MCF 10A (cell line): Measurements from ENCODE around the gene MBD6. TPM values are rescaled to one million over a fixed set of nuclear protein-coding genes. Genes with fewer than 3 reads are reported as not detected.
"Not testable (repeated sequence)": the region's sequence is repeated elsewhere in the genome, so short reads cannot be mapped to it uniquely, and the experiment has no call there.

ENCODE experiments used
- BruUV-seq: library from RNA; stranded (reverse); fragments of 400-500 nt; replicated peaks from 2 replicates; lab custom pipeline; 2021; lab: Mats Ljungman, UMichigan
- CTCF ChIA-PET: fragments of 300-600 bp; sonication (Branson Sonifier 250); formaldehyde crosslinking; extraction: SDS; loops from one replicate; lab custom pipeline; 2021; ENCODE audit warnings: antibody characterized with exemption, inconsistent platforms; lab: Yijun Ruan, JAX
- POLR2A ChIA-PET: fragments of 300-600, 350-650 bp; sonication (Branson Sonifier 250); formaldehyde crosslinking; extraction: SDS; loops from one replicate; lab custom pipeline; 2020; ENCODE audit warnings: antibody characterized with exemption, inconsistent platforms; lab: Yijun Ruan, JAX
- DNase-seq: peaks from one replicate; pipeline ENCODE4 v3.0.0-alpha.2; 2018; ENCODE audit not compliant: unreplicated experiment
- H3K27ac Mint-ChIP-seq: one replicate; pipeline ENCODE4 v1.8.0; 2022; ENCODE audit warnings: mild to moderate bottlenecking, low read depth, mixed read lengths; ENCODE audit not compliant: unreplicated experiment
- H3K27me3 Mint-ChIP-seq: one replicate; pipeline ENCODE4 v1.8.0; 2022; ENCODE audit warnings: mixed read lengths; ENCODE audit not compliant: insufficient read depth, unreplicated experiment
- H3K36me3 Mint-ChIP-seq: one replicate; pipeline ENCODE4 v1.8.0; 2022; ENCODE audit warnings: mild to moderate bottlenecking, moderate library complexity, mixed read lengths; ENCODE audit not compliant: insufficient read depth, unreplicated experiment
- H3K4me1 Mint-ChIP-seq: one replicate; pipeline ENCODE4 v1.8.0; 2022; ENCODE audit warnings: mixed read lengths; ENCODE audit not compliant: insufficient read depth, unreplicated experiment
- H3K4me3 Mint-ChIP-seq: one replicate; pipeline ENCODE4 v1.8.0; 2022; ENCODE audit warnings: mild to moderate bottlenecking, moderate library complexity, mixed read lengths; ENCODE audit not compliant: unreplicated experiment
- H3K9me3 Mint-ChIP-seq: one replicate; pipeline ENCODE4 v1.8.0; 2022; ENCODE audit warnings: mixed read lengths; ENCODE audit not compliant: unreplicated experiment
- CTCF ChIP-seq: fragments of 200-600 bp; IDR thresholded peaks from one replicate; pipeline ENCODE4 v1.8.0; 2022; ENCODE audit warnings: antibody characterized with exemption, mild to moderate bottlenecking; ENCODE audit not compliant: unreplicated experiment
- intact Hi-C: fragments of 100-400 bp; cut with micrococcal nuclease; formaldehyde crosslinking; loops from 2 replicates; pipeline ENCODE4 v1.14.1; 2022
- total RNA-seq: library from RNA; stranded (reverse); gene quantifications from 2 replicates; pipeline ENCODE4 v1.2.3, GENCODE V29; 2022

The MBD6 gene
- total RNA-seq, 1 experiment from 2014 or later, result 96.5 TPM

- H3K27me3 Mint-ChIP-seq, result no peaks in the 10 kb centered on the region
These were observed 24.5 kb upstream of the MBD6 start for GRCh38 chr12:57498132-57498502.

GRCh38 chr12:57498571-57498970, 24.1 kb upstream of the MBD6 start:
- Mint-ChIP-seq H3K27ac (no peak overlapping the region), H3K4me1 (no peaks in the 10 kb centered on the region), H3K36me3 (peaks cover 99% of the 10 kb centered on the region), H3K4me3 (no peak overlapping the region), H3K9me3 (peaks cover 8% of the 10 kb centered on the region), H3K27me3 (no peaks in the 10 kb centered on the region)
- intact Hi-C loops, result no loop called here
- CTCF ChIA-PET, result interaction anchor here (0.6 kb wide), 2 partner anchors 124 to 1197 kb away, joined by 3 read pairs; no protein-coding TSS in a partner anchor
- BruUV-seq, result no TSS peak
- POLR2A ChIA-PET, result no interaction called here
- no peak for DNase-seq
- TF ChIP-seq CTCF, result no peak

More at GRCh38 chr12:57498132-57498502, 24.5 kb upstream of the MBD6 start:
- no TSS peak for BruUV-seq
- POLR2A ChIA-PET, result no interaction called here
- Mint-ChIP-seq H3K36me3 (peaks cover 96% of the 10 kb centered on the region), H3K4me3 (no peak overlapping the region), H3K9me3 (peaks cover 8% of the 10 kb centered on the region), H3K4me1 (no peaks in the 10 kb centered on the region), H3K27ac (no peak overlapping the region)
- intact Hi-C loops, result no loop called here
- DNase-seq, result no peak
- no peak for TF ChIP-seq CTCF
- CTCF ChIA-PET, result interaction anchor here (0.6 kb wide), 1 partner anchor 1197 kb away, joined by 3 read pairs; no protein-coding TSS in a partner anchor

GRCh38 chr12:57500213-57500612, 22.4 kb upstream of the MBD6 start:
- no peak overlapping the region for H3K27ac Mint-ChIP-seq
- H3K27me3 Mint-ChIP-seq, result no peaks in the 10 kb centered on the region
- H3K36me3 Mint-ChIP-seq, result peaks cover 100% of the 10 kb centered on the region
- ChIA-PET CTCF (interaction anchor here (0.6 kb wide), 1 partner anchor 41 kb away, joined by 3 read pairs; no protein-coding TSS in a partner anchor), POLR2A (interaction anchor here (0.6 kb wide), 1 partner anchor 91 kb away, joined by 3 read pairs; no protein-coding TSS in a partner anchor)
- H3K9me3 Mint-ChIP-seq, result peaks cover 8% of the 10 kb centered on the region
- no peak overlapping the region for H3K4me3 Mint-ChIP-seq
- intact Hi-C loops, result no loop called here
- no peaks in the 10 kb centered on the region for H3K4me1 Mint-ChIP-seq
- no TSS peak for BruUV-seq
- TF ChIP-seq CTCF, result no peak
- no peak for DNase-seq

GRCh38 chr12:57502311-57502969, 20.2 kb upstream of the MBD6 start:
- intact Hi-C loops, H3K27me3 Mint-ChIP-seq, DNase-seq, H3K27ac Mint-ChIP-seq, POLR2A ChIA-PET, H3K4me3 Mint-ChIP-seq, H3K9me3 Mint-ChIP-seq, H3K4me1 Mint-ChIP-seq, BruUV-seq: not testable (repeated sequence)
- peaks cover 95% of the 10 kb centered on the region for H3K36me3 Mint-ChIP-seq
- CTCF ChIA-PET, result interaction anchor here (0.6 kb wide), 1 partner anchor 62 kb away, joined by 3 read pairs; no protein-coding TSS in a partner anchor

GRCh38 chr12:57506541-57506940, 16.1 kb upstream of the MBD6 start:
- DNase-seq, BruUV-seq, intact Hi-C loops, H3K4me3 Mint-ChIP-seq, H3K9me3 Mint-ChIP-seq, H3K4me1 Mint-ChIP-seq, H3K27ac Mint-ChIP-seq, H3K27me3 Mint-ChIP-seq, POLR2A ChIA-PET: not testable (repeated sequence)
- CTCF ChIA-PET, result interaction anchor here (0.7 to 1.4 kb wide), 4 partner anchors 9 to 127 kb away, joined by 3 to 8 read pairs (median 5); no protein-coding TSS in a partner anchor
- peaks cover 88% of the 10 kb centered on the region for H3K36me3 Mint-ChIP-seq

GRCh38 chr12:57507796-57508195, 14.8 kb upstream of the MBD6 start:
- H3K4me3 Mint-ChIP-seq, H3K27me3 Mint-ChIP-seq, BruUV-seq, H3K9me3 Mint-ChIP-seq, POLR2A ChIA-PET, H3K27ac Mint-ChIP-seq, intact Hi-C loops, CTCF ChIA-PET, DNase-seq, H3K4me1 Mint-ChIP-seq: not testable (repeated sequence)
- peaks cover 88% of the 10 kb centered on the region for H3K36me3 Mint-ChIP-seq
